Caki2 (cell line): ENCODE results near the gene RAD51B. TPM values are rescaled to one million over a fixed set of nuclear protein-coding genes. Genes with fewer than 3 reads are reported as not detected.

Experiments
- DNase-seq: peaks from one replicate; pipeline ENCODE4 v3.0.0-alpha.2; 2015; ENCODE audit warnings: low read depth
- in situ Hi-C: cut with HindIII; loops from 2 replicates; pipeline ENCODE4 v1.10.0; 2016; ENCODE audit warnings: low sequenced_read_pairs, low pct_unique_long_range_greater_than_20kb, mixed read lengths
- total RNA-seq: library from RNA; depleted of rRNA; stranded (reverse); fragments of >200 nt; shearing (Covaris generic); gene quantifications from 2 replicates; pipeline ENCODE4 v1.2.3, GENCODE V29; 2014; ENCODE audit warnings: low replicate concordance

Gene RAD51B
- total RNA-seq, 1 experiment from 2014 or later: 20.8 TPM

- no peak for DNase-seq
- in situ Hi-C loops: no loop called here
Measured at GRCh38 chr14:68628605-68629310, 809.2 kb downstream of the RAD51B start.

DNA sequence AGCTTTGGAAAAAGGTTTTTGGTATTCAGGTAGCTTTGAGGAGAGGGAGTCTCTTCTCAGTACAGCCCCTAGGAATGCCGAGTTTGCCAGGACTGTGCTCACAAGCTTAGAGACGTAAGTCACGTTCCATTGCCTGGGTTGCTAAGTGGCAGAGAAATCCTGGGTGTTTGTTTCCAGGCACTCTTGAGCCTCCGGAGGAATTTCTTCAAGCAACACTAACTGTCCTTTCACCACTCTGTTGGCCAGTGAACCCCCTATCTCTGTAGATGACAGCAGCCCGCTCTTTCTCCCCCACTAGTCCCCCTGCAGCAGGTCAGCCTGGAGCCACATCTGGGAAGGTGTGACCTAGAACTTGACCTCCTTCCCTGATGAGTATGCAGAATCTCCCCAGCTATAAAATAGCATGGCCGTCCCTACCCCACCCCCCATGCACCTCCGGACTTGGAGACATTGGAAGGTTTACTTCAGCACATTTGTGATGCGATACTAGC, 810.5 kb downstream of the RAD51B start:
- in situ Hi-C loops: no loop called here
- no peak for DNase-seq

DNA sequence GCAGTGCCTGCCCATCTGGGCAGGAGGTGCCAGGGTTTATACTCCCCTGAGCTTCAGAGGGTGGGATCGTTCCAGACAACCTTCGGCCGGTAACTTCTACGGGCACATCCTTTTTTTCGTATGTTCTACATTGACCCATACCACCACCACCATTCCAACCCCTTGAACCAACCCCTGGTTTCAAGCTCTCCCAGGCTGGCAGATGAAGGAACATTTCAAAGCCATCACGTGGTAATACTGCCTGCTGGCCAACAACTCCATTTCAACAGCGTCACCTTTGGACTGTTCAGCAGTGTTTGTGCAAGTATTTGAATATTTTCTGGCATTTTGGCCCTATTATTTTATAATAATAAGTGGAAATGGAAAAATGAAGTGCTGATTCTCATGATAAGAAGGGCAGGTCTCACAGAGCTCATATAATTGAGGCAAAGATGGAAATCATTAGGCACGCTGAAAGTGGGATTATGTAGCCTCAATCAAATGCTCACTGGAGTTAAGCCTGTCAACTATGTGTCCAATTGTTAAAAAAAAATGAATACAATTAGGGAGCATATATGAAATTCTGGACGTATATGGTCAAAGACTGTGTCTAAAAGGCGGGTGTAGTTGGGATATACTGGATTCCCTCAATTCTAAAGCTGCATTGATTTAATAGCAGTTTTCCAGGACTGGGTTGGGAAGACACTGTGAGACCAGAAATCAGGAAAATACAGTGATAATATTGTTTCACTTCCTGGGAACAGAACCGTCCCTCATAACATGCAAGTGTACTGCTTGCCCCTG, 811.2 kb downstream of the RAD51B start:
- in situ Hi-C loops: no loop called here
- no peak for DNase-seq

DNA sequence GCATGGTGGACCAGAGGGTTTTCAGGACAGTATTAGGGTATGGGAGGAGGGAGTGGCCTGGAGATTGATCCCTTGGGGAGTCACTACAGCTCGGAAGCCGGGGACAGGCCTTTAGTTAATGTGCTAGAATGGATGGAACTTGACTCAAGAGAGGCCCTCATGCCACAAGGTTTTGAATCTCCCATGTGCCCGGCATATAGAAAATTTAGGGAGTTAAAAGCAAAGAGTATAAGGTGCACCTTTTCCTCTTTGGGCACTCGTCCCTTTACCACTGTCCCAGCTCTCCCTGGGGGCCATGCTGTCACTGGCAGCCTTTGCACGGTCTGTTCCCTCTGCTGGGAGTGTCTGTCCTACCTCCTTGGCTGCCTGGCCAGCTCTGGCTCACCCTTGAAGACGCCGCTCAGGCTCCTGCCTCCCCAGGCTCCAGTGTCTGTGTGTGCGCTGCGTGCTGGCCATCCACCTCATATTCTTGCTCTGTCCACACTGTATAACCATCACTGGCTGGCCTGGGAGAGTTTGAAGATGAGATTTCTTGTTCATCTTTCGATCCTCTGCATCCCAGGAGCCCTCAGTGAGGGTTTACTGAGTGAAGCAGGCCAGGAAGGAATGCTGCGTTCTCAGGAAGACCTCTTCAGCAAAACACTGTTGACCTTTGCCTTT, 811.9 kb downstream of the RAD51B start:
- in situ Hi-C loops: no loop called here
- DNase-seq: no peak

DNA sequence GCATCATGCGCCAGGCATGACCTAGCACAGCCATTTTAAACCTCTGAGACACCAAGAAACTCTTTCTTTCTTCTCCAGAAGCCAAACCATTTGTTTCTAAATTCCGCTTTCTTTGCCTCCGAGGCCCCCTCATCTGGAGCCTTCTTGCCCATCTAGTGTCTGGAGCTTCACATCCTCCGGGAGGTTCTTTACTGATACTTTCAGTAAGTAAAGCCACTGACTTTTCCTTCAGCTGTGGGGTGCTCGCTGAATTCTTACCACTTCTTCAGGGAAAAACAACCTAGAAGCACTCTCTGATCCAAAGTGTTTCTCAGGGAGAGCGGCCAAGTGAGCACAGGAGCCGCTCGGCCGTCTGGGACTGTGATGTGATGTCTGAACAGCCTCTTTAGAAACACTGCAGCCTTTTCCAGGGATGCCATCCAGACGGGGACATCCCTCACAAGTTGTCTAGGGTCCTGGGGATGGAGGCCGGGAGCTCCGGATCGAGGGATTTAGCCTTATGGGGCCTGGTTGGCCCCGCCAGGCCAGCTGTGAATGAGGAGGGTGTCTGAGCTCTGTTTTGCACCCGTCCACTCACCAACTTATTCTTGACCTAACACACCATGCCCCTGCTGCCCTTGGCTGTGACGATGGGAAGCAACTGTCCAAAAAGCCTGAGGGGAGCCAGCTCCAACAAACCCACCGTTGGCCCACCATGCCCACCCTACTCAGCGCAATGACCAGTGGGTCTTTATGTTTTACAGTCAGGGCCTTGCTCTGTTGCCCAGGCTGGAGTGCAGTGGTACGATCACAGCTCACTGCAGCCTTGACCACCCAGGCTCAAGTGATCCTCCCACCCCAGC, 812.7 kb downstream of the RAD51B start:
- in situ Hi-C loops: no loop called here

DNA sequence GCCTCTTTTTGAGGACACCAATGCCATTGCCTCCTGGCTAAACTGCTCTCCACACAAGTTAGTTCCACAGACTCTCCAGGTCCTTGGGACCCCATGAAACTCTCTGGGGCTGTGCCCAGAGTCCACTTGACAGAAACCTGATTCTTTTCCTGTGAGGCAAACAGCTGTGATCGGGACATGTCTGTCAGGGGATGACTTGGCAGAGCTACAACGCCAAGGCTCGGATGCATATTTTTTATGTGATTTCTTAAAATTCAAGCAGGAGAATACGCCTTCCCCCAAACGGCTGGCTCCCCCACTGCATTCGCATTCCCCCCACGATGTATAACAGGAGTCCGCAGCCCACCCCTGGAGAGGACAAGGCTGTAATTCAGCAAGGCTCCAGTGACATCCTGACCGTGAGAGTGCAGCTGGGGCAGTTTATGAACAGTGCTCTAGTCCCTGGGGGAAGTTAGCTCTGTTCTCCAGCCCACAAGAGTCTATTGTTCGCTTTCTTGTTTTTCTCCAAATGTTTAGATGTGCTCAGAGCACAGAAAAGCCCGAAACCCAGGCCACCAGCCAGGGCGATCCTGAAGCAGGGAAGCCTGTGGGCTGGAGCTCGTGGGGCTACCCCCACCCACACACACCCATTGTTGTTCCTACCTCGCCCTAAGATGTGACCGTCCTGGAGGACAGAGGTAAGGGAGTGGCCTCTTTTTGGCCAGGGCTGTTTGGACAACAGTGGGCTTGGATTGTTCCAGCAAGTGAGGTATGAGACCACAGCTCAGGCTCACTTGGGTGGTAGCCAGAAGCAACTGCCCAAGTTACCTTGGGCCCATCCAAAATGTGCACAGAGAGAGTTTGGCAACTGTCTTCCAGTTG, 813.8 kb downstream of the RAD51B start:
- in situ Hi-C loops: no loop called here

More for the DNA sequence above, 812.7 kb downstream of the RAD51B start:
- DNase-seq: no peak

GRCh38 chr14:68634332-68634731, 814.8 kb downstream of the RAD51B start:
- DNase-seq: no peak
- in situ Hi-C loops: no loop called here

More for the DNA sequence above, 813.8 kb downstream of the RAD51B start:
- DNase-seq: no peak

GRCh38 chr14:68634874-68635595, 815.5 kb downstream of the RAD51B start:
- in situ Hi-C loops: no loop called here
- no peak for DNase-seq

GRCh38 chr14:68636597-68636996, 817.0 kb downstream of the RAD51B start:
- in situ Hi-C loops: no loop called here
- DNase-seq: no peak

DNA sequence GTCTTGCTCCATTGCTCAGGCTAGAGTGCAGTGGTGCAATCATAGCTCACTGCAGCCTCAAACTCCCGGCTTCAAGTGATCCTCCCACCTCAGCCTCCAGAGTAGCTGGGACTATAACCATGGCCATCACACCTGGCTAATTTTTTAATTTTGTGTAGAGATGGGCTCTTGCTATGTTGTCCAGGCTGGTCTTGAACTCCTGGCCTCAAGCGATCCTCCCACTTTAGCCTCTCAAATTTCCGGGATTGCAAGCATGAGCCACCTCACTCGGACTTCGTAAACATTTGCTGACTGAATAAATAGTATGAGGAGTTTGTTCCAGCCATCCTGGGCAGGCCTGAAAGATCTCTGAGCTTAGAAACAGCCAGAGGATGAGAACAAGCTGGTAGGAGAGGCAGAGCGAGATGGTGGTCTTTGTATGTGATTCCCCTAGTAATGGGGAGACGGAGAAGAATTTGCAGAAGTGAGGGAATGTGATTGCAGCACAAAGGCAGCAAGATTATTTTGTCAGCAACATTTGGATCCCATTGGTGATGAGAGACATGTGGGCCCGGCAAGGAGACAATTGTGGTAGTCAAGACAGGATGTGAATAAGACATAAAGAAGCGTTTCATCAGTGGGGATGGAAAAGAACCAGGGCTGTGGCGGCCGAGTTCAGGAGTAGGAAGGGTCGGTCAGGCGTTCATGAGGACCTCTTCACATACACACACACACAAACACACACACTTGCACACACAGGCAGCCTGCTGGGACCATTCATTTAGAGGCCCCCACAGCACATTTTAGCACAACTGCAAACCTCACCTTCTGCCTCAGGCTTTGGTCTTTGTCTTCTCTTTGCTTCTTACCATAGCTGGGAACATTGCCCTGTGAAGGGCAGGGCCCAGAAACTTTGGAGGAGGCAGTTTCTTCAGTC, 817.8 kb downstream of the RAD51B start:
- no peak for DNase-seq

DNA sequence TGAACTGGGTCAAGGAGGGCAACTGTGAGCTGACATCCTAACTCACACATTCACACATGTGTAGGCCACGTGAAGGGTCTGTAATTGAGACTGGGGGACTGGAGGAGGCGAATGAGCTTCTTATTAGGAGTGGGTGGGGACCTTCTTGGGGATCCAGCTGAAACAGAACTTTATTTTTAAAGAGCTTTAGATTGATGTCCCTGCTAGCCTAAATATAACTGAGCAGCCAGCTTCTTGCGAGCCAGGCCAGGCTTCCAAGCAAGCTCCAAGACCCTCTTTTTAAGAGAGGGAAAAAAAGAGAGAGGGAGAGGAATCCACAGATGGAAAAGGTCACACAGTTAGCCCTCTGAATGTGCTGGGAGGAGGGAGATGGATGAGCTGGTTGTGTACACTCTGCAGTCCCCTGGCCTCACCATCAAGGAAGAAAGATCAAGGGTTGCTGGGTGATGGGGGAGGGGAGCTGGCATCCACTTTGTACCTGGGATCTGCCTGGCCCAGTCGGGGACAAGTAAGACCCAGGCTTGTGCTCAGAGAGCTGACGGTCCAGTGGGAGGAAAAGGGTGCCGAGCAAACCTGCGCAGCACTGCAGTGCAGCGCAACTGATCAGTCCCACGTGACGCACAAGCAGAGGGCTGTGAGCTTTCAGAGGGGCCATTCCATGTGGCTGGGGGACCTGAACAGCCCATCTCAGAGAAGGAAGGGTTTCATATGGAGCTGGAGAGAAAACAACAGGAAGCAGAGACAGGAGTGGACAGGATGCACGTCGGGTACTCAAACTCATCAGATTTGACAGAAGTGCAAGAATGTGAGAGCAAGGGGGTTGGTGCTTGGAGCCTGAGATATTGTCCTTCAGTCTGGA, 818.8 kb downstream of the RAD51B start:
- no peak for DNase-seq
- in situ Hi-C loops: no loop called here

More for the DNA sequence above, 817.8 kb downstream of the RAD51B start:
- in situ Hi-C loops: no loop called here

- in situ Hi-C loops: no loop called here
- DNase-seq: no peak
Measured at GRCh38 chr14:68639000-68639757, 819.6 kb downstream of the RAD51B start.

DNA sequence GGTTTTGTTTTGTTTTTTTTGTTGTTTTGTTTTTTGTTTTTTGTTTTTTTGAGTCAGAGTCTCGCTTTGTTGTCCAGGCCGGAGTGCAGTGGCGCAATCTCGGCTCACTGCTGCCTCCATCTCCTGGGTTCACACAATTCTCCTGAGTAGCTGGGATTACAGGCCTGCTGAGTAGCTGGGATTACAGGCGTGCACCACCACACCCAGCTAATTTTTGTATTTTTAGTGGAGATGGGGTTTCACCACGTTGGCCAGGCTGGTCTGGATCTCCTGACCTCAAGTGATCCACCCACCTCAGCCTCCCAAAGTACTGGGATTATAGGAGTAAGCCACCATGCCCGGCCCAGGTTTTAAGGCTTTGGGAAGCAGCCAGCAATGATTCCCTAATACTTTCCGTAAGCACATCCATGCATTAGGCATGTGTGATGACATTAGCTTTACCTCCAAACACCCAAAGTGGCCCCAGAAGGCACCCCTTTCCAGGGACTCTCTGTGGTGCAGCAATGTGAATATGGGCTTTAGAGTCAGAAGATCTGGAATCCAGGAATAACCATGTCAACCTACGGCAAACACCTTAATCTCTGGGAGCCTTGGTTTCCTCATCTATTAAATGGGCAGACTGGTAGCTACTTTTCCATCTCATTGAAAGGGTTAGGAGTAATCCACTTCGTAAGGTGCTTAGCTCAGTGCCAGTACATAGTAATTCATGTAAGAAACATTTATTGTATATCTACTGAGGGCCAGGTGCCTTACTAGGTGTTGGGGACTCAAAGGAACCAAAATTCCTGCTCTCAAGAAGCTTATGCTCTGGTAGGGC, 820.4 kb downstream of the RAD51B start:
- no peak for DNase-seq
- in situ Hi-C loops: no loop called here

GRCh38 chr14:68643673-68644072, 824.1 kb downstream of the RAD51B start:
- DNase-seq: no peak
- in situ Hi-C loops: no loop called here
